ENCODE measurements around the gene TFDP1.
"Not testable (repeated sequence)": the region's sequence is repeated elsewhere in the genome, so short reads cannot be mapped to it uniquely, and the experiment has no call there.

Gene TFDP1

DNA sequence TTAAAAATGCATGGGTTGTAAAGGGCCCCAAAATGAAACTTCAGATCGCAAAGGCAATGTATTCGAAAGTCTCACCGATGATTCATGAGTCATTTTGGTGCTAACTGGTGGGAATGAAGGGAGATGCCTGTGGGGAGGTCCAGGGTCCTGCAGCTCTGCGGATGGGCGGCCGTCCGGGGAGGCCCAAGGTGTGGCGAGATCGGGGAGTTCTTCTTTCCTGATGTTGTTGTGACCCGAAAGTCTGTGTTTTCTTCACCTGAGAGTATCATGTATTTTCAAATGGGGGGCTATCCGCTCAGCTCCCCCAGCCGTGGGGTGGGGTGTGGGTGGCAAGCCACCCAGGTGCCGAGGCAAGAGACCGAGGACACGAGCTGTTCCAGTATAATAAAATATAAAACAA is 36.5 kb downstream of the TFDP1 start:
- H3K27ac ChIP-seq (ENCODE audit: low read length) = no peak overlapping the region
- peaks cover 91% of the 10 kb centered on the region for H3K79me2 ChIP-seq (ENCODE audit: insufficient read depth, low read length)
- H3K27me3 ChIP-seq (ENCODE audit: insufficient read depth, low read length, poor library complexity) = no peaks in the 10 kb centered on the region
- H3K9ac ChIP-seq (ENCODE audit: low read depth, low read length) = no peak overlapping the region
- peaks cover 73% of the 10 kb centered on the region for H3K36me3 ChIP-seq (ENCODE audit: insufficient read depth, low read length)
- H4K20me1 ChIP-seq (ENCODE audit: insufficient read depth, low read length) = peaks cover 97% of the 10 kb centered on the region
- no peak for DNase-seq
- H3K4me3 ChIP-seq (ENCODE audit: low read depth in 1 of 2, low read length in 2 of 2) = no peak overlapping the region
- H3K4me1 ChIP-seq (ENCODE audit: insufficient read depth, low read length) = no peaks in the 10 kb centered on the region
- TF ChIP-seq, protein P1, sequence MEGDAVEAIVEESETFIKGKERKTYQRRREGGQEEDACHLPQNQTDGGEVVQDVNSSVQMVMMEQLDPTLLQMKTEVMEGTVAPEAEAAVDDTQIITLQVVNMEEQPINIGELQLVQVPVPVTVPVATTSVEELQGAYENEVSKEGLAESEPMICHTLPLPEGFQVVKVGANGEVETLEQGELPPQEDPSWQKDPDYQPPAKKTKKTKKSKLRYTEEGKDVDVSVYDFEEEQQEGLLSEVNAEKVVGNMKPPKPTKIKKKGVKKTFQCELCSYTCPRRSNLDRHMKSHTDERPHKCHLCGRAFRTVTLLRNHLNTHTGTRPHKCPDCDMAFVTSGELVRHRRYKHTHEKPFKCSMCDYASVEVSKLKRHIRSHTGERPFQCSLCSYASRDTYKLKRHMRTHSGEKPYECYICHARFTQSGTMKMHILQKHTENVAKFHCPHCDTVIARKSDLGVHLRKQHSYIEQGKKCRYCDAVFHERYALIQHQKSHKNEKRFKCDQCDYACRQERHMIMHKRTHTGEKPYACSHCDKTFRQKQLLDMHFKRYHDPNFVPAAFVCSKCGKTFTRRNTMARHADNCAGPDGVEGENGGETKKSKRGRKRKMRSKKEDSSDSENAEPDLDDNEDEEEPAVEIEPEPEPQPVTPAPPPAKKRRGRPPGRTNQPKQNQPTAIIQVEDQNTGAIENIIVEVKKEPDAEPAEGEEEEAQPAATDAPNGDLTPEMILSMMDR (IDR thresholded peaks at IDR 0.05; ENCODE audit: borderline replicate concordance, extremely low read depth, low read length, poor library complexity, severe bottlenecking) = no peak
- no peak for TF ChIP-seq EZH2 (IDR thresholded peaks at IDR 0.05; ENCODE audit: borderline replicate concordance, low read depth, low read length, severe bottlenecking)
- H2AFZ ChIP-seq (ENCODE audit: low read depth, low read length) = no peak overlapping the region
- no peaks in the 10 kb centered on the region for H3K9me3 ChIP-seq (ENCODE audit: insufficient read depth, low read length, severe bottlenecking)
- no peak overlapping the region for H3K4me2 ChIP-seq (ENCODE audit: insufficient read depth, low read length)
- no peak for ATAC-seq (ENCODE audit: insufficient read depth, low read depth)

DNA sequence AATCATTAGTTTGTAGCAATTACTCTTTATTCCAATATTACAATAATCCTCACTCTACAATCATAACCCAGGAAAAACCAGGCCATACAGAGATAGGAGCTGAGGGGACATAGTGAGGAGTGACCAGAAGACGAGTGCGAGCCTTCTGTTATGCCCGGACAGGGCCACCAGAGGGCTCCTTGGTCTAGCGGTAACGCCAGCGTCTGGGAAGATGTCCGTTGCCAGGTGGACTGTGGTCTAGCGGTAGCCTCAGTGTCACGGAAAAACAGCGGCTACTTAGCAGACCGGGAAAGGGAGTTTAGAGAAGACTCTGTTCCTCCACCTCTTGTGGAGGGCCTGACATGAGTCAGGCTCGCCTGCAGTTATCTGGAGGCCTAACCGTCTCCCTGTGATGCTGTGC is 36.9 kb downstream of the TFDP1 start:
- H3K4me3 ChIP-seq (ENCODE audit: low read depth in 1 of 2, low read length in 2 of 2); DNase-seq: not testable (repeated sequence)
- TF ChIP-seq, protein P1 (IDR thresholded peaks at IDR 0.05; ENCODE audit: borderline replicate concordance, extremely low read depth, low read length, poor library complexity, severe bottlenecking) = peak; percentile 33

DNA sequence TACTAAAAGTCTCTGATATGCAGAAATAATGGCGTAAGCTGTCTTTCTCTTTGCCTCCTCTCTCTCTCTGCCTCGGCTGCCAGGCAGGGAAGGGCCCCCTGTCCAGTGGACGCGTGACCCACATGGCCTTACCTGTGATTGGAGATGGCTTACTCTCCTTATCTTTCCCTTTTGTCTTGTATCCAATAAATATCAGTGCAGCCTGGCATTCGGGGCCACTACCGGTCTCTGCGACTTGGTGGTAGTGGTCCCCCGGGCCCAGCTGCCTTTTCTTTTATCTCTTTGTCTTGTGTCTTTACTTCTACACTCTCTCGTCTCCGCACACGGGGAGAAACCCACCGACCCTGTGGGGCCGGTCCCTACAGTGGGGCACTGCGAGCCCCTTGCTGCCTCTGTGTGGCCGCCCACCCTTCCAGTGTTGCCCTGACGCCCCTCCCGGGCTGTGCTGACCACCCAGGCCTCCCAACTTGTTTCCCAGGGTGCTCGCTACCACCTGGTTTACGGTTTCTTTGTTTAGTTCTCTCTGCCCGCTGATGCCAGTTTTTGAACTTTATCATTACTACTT is 37.5 kb downstream of the TFDP1 start:
- H3K4me2 ChIP-seq (ENCODE audit: insufficient read depth, low read length); H2AFZ ChIP-seq (ENCODE audit: low read depth, low read length); H3K9me3 ChIP-seq (ENCODE audit: insufficient read depth, low read length, severe bottlenecking); H3K4me3 ChIP-seq (ENCODE audit: low read depth in 1 of 2, low read length in 2 of 2); H3K4me1 ChIP-seq (ENCODE audit: insufficient read depth, low read length); H3K9ac ChIP-seq (ENCODE audit: low read depth, low read length); ATAC-seq (ENCODE audit: insufficient read depth, low read depth); H3K27me3 ChIP-seq (ENCODE audit: insufficient read depth, low read length, poor library complexity); DNase-seq; H3K27ac ChIP-seq (ENCODE audit: low read length): not testable (repeated sequence)
- H3K79me2 ChIP-seq (ENCODE audit: insufficient read depth, low read length) = peaks cover 91% of the 10 kb centered on the region
- H4K20me1 ChIP-seq (ENCODE audit: insufficient read depth, low read length) = peaks cover 97% of the 10 kb centered on the region
- peaks cover 75% of the 10 kb centered on the region for H3K36me3 ChIP-seq (ENCODE audit: insufficient read depth, low read length)

More for the DNA sequence above, 36.9 kb downstream of the TFDP1 start:
- not testable (repeated sequence) for H3K9me3 ChIP-seq (ENCODE audit: insufficient read depth, low read length, severe bottlenecking); H3K4me2 ChIP-seq (ENCODE audit: insufficient read depth, low read length); H2AFZ ChIP-seq (ENCODE audit: low read depth, low read length); H3K27ac ChIP-seq (ENCODE audit: low read length); H3K27me3 ChIP-seq (ENCODE audit: insufficient read depth, low read length, poor library complexity); ATAC-seq (ENCODE audit: insufficient read depth, low read depth); H3K9ac ChIP-seq (ENCODE audit: low read depth, low read length); H3K4me1 ChIP-seq (ENCODE audit: insufficient read depth, low read length)
- Histone ChIP-seq H3K36me3 (ENCODE audit: insufficient read depth, low read length) (peaks cover 73% of the 10 kb centered on the region), H4K20me1 (ENCODE audit: insufficient read depth, low read length) (peaks cover 97% of the 10 kb centered on the region), H3K79me2 (ENCODE audit: insufficient read depth, low read length) (peaks cover 91% of the 10 kb centered on the region)

DNA sequence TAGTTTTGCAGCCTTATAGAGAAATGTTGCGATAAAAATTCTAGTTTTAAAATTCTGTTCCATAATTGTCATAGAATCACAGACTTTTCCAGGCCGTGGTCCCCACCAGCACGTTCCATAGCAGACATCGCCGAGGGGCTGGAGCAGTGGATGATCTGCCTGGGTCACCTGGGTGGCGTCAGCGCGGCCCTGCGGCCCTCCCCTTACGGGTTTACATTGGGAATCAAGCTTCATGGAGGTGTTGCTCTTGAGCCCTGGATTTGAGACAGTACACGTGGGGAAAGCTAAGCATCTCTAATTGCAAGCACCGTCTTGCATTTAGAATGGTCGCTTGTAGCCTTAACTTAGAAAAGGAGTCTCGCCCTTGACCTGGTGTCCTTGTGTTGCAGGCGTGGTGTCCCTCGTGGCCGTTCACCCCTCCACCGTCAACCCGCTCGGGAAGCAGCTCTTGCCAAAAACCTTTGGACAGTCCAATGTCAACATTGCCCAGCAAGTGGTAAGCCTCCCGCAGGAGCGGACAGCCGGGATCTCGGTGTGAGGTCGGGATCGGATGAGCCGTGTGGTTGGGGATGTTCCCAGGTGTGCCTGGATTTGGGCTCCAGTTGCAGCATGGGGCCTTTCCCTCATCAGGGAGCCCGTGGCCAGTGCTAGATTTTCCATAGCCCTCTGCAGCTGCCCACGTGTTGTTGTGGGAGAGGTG is 38.4 kb downstream of the TFDP1 start:
- Histone ChIP-seq H3K9ac (ENCODE audit: low read depth, low read length) (no peak overlapping the region), H3K27me3 (ENCODE audit: insufficient read depth, low read length, poor library complexity) (no peaks in the 10 kb centered on the region), H3K36me3 (ENCODE audit: insufficient read depth, low read length) (peaks cover 75% of the 10 kb centered on the region), H3K27ac (ENCODE audit: low read length) (no peak overlapping the region), H3K4me2 (ENCODE audit: insufficient read depth, low read length) (no peak overlapping the region), H2AFZ (ENCODE audit: low read depth, low read length) (no peak overlapping the region), H3K79me2 (ENCODE audit: insufficient read depth, low read length) (peaks cover 91% of the 10 kb centered on the region), H3K4me3 (ENCODE audit: low read depth in 1 of 2, low read length in 2 of 2) (no peak overlapping the region), H3K9me3 (ENCODE audit: insufficient read depth, low read length, severe bottlenecking) (no peaks in the 10 kb centered on the region), H4K20me1 (ENCODE audit: insufficient read depth, low read length) (peaks cover 97% of the 10 kb centered on the region), H3K4me1 (ENCODE audit: insufficient read depth, low read length) (no peaks in the 10 kb centered on the region)
- ATAC-seq (ENCODE audit: insufficient read depth, low read depth) = no peak
- TF ChIP-seq, protein P1 (IDR thresholded peaks at IDR 0.05; ENCODE audit: borderline replicate concordance, extremely low read depth, low read length, poor library complexity, severe bottlenecking) = no peak
- TF ChIP-seq EZH2 (IDR thresholded peaks at IDR 0.05; ENCODE audit: borderline replicate concordance, low read depth, low read length, severe bottlenecking) = no peak
- DNase-seq = no peak
